CD4-positive, alpha-beta memory T cell (primary cell): ENCODE measurements around the gene DBNDD1. TPM values are rescaled to one million over a fixed set of nuclear protein-coding genes. Genes with fewer than 3 reads are reported as not detected.
"Not testable (repeated sequence)": the region's sequence is repeated elsewhere in the genome, so short reads cannot be mapped to it uniquely, and the experiment has no call there.

ENCODE experiments used
- CTCF ChIA-PET: fragments of 350-600 bp; sonication (Branson Sonifier 250); formaldehyde crosslinking; loops from one replicate; lab custom pipeline; 2021; ENCODE audit warnings: inconsistent platforms; ENCODE audit not compliant: partially characterized antibody; lab: Charles Lee
- POLR2A ChIA-PET: fragments of 350-600 bp; sonication (Branson Sonifier 250); formaldehyde crosslinking; loops from one replicate; lab custom pipeline; 2021; ENCODE audit not compliant: partially characterized antibody; lab: Charles Lee
- DNase-seq, 5 donors: peaks; one replicate each; pipeline versions ENCODE4 v3.0.0 to v3.0.0-alpha.2; 2020 to 2022; ENCODE audit warnings: mixed read lengths in 1 of 5
- H3K27ac ChIP-seq: one replicate; pipeline ENCODE4 v1.7.0; 2013; ENCODE audit warnings: low read depth, low read length
- H3K27me3 ChIP-seq: 2 replicates; pipeline ENCODE4 v1.7.0; 2013; ENCODE audit warnings: mild to moderate bottlenecking, low read length, moderate library complexity; ENCODE audit not compliant: insufficient read depth
- H3K36me3 ChIP-seq: 2 replicates; pipeline ENCODE4 v1.7.0; 2013; ENCODE audit warnings: mild to moderate bottlenecking, low read length, moderate library complexity; ENCODE audit not compliant: insufficient read depth
- H3K4me1 ChIP-seq: 2 replicates; pipeline ENCODE4 v1.7.0; 2013; ENCODE audit warnings: mild to moderate bottlenecking, low read length, moderate library complexity; ENCODE audit not compliant: insufficient read depth
- H3K4me3 ChIP-seq, 2 donors: one replicate each; pipeline ENCODE4 v1.7.0; 2013; ENCODE audit warnings: low read length in 2 of 2, mild to moderate bottlenecking in 1 of 2
- H3K9me3 ChIP-seq, 2 donors: one replicate each; pipeline ENCODE4 v1.7.0; 2013; ENCODE audit warnings: low read length in 2 of 2, control low read depth in 1 of 2; ENCODE audit not compliant: control insufficient read depth in 1 of 2
- H3K27ac Mint-ChIP-seq, 7 donors: one replicate each; pipeline ENCODE4 v1.8.0; 2020 to 2021; ENCODE audit warnings: mixed read lengths in 7 of 7, mild to moderate bottlenecking in 6 of 7, inconsistent platforms in 3 of 7, moderate library complexity in 3 of 7
- H3K27me3 Mint-ChIP-seq, 2 donors: one replicate each; pipeline ENCODE4 v1.8.0; 2020 to 2021; ENCODE audit warnings: mixed read lengths in 2 of 2
- H3K36me3 Mint-ChIP-seq, 2 donors: one replicate each; pipeline ENCODE4 v1.8.0; 2020 to 2021; ENCODE audit warnings: mixed read lengths in 2 of 2, inconsistent platforms in 1 of 2, mild to moderate bottlenecking in 1 of 2
- H3K4me1 Mint-ChIP-seq, 4 donors: one replicate each; pipeline ENCODE4 v1.8.0; 2020 to 2021; ENCODE audit warnings: mixed read lengths in 4 of 4, mild to moderate bottlenecking in 1 of 4
- H3K4me3 Mint-ChIP-seq, 8 donors: one replicate each; pipeline ENCODE4 v1.8.0; 2020 to 2021; ENCODE audit warnings: mixed read lengths in 8 of 8, mild to moderate bottlenecking in 7 of 8, moderate library complexity in 6 of 8, inconsistent platforms in 3 of 8
- H3K9me3 Mint-ChIP-seq, 8 donors: one replicate each; pipeline ENCODE4 v1.8.0; 2020 to 2021; ENCODE audit warnings: mixed read lengths in 8 of 8, mild to moderate bottlenecking in 5 of 8, inconsistent platforms in 3 of 8, moderate library complexity in 1 of 8
- intact Hi-C: fragments of 100-400 bp; cut with micrococcal nuclease; formaldehyde crosslinking; loops from one replicate; pipeline ENCODE4 v1.15.1; 2023
- polyA plus RNA-seq, 2 donors: library from polyadenylated mRNA; unstranded; fragments of 300-500 nt; fragmentation: Illumina TruSeq; gene quantifications; one replicate each; pipeline ENCODE4 v1.2.3, GENCODE V29; 2021
- total RNA-seq, 2 experiments: library from RNA; stranded (reverse); gene quantifications; one replicate each; pipeline ENCODE4 v1.2.3, GENCODE V29; 2021

The DBNDD1 gene
- total and polyA plus RNA-seq, 4 experiments from 2014 or later, result 0.61 to 3.7 (median 0.94) TPM

DNA sequence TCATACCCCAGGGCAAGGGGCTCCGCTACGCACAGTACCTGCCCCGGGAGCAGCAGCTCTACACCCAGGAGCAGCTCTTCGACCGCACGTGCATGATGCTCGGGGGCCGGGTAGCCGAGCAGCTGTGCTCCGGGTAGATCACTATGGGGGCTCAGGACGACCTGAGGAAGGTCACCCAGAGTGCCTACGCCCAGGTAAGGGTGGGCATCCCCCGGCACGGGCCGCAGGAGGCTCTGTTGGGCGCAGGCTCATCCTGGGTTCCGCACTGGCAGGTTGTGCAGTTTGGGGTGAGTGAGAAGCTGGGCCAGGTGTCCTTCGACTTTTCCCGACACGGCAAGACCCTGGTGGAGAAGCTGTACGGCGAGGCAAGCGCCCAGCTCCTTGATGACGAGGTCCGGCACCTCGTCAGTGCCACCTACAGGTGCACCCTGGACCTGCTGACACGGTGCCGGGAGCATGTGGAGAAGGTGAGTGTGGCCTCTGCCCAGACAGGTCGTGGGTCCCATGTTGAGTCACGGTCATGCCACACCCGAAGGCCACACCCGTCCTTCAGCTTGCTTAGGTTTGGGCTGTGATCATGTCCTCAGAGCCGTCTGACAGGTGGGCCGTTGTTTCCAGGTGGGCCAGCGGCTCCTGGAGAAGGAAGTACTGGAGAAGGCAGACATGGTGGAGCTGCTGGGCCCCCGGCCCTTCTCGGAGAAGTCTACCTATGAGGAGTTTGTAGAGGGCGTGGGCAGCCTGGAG lies 19.3 kb downstream of the DBNDD1 start:
- Mint-ChIP-seq H3K4me3 (no peak overlapping the region), H3K9me3 (peaks cover 0 to 11% (median 0%) of the 10 kb centered on the region in 8 donors), H3K27ac (peak overlapping the region in 2 of 7 donors; percentile 53 to 76), H3K36me3 (peaks cover 3 to 16% of the 10 kb centered on the region in 2 donors), H3K27me3 (no peaks in the 10 kb centered on the region), H3K4me1 (peaks cover 0 to 11% (median 2%) of the 10 kb centered on the region in 4 donors)
- intact Hi-C loops, result no loop called here
- H3K4me1 ChIP-seq, result no peaks in the 10 kb centered on the region
- no peaks in the 10 kb centered on the region for H3K27me3 ChIP-seq
- POLR2A ChIA-PET, result no interaction called here
- no peaks in the 10 kb centered on the region for H3K9me3 ChIP-seq
- no peak for DNase-seq
- H3K4me3 ChIP-seq, result no peak overlapping the region
- H3K36me3 ChIP-seq, result peaks cover 9% of the 10 kb centered on the region
- no peak overlapping the region for H3K27ac ChIP-seq
- CTCF ChIA-PET, result no interaction called here

DNA sequence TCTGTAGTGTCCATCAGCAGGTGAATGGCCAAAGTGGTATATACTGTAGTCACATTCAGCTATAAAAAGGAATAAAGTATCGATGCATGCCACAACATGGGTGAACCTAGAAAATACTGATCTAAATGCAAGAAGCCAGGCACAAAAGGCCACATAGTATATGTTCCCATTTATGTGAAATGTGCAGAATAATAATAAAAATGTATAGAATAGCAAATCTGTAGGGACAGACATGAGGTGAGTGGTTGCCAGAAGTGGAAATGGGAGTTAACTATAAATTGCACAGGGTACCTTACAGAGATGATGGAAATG lies 23.1 kb downstream of the DBNDD1 start:
- Mint-ChIP-seq H3K27me3 (no peaks in the 10 kb centered on the region), H3K4me1 (peaks cover 0 to 17% (median 2%) of the 10 kb centered on the region in 4 donors), H3K9me3 (peaks cover 0 to 16% (median 0%) of the 10 kb centered on the region in 8 donors), H3K4me3 (peak overlapping the region in 1 of 8 donors; percentile 71), H3K27ac (peak overlapping the region in 6 of 7 donors; percentile 22 to 98 (median 53)), H3K36me3 (peaks cover 29 to 44% of the 10 kb centered on the region in 2 donors)
- ChIA-PET CTCF (no interaction called here), POLR2A (no interaction called here)
- Histone ChIP-seq H3K4me3 (no peak overlapping the region), H3K27ac (no peak overlapping the region), H3K9me3 (no peaks in the 10 kb centered on the region), H3K36me3 (peaks cover 39% of the 10 kb centered on the region), H3K4me1 (no peaks in the 10 kb centered on the region), H3K27me3 (no peaks in the 10 kb centered on the region)
- DNase-seq, result no peak
- intact Hi-C loops, result no loop called here

DNA sequence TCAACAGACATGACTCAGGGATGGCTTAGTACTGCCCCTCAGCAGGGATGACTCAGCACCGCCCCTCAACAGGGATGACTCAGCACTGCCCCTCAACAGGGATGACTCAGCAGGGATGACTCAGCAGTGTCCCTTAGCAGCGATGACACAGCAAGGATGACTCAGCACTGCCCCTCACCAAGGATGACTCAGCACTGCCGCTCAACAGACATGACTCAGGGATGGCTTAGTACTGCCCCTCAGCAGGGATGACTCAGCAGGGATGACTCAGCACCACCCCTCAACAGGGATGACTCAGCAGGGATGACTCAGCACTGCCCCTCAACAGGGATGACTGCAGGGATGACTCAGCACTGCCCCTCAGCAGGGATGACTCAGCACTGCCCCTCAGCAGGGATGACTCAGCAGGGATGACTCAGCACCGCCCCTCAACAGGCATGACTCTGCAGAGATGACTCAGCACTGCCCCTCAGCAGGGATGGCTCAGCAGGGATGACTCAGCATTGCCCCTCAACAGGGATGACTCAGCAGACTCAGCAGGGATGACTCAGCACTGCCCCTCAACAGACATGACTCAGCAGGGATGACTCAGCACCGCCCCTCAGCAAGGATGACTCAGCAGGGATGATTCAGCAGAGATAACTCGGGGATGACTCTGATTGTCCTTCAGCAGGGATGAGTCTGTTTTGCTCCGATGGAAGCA lies 23.6 kb downstream of the DBNDD1 start:
- H3K4me1 ChIP-seq, POLR2A ChIA-PET, CTCF ChIA-PET, intact Hi-C loops, H3K27me3 ChIP-seq, H3K27me3 Mint-ChIP-seq, H3K9me3 ChIP-seq, H3K4me3 ChIP-seq, H3K27ac ChIP-seq: not testable (repeated sequence)
- DNase-seq, result peak in 3 of 5 donors; percentile 7 to 74 (median 20)
- Mint-ChIP-seq H3K4me3 (peak overlapping the region in 2 of 8 donors; percentile 35 to 71), H3K27ac (peak overlapping the region; percentile 22 to 98 (median 81)), H3K36me3 (peaks cover 29 to 47% of the 10 kb centered on the region in 2 donors), H3K9me3 (peaks cover 0 to 16% (median 0%) of the 10 kb centered on the region in 8 donors), H3K4me1 (peaks cover 0 to 17% (median 2%) of the 10 kb centered on the region in 4 donors)
- H3K36me3 ChIP-seq, result peaks cover 41% of the 10 kb centered on the region

DNA sequence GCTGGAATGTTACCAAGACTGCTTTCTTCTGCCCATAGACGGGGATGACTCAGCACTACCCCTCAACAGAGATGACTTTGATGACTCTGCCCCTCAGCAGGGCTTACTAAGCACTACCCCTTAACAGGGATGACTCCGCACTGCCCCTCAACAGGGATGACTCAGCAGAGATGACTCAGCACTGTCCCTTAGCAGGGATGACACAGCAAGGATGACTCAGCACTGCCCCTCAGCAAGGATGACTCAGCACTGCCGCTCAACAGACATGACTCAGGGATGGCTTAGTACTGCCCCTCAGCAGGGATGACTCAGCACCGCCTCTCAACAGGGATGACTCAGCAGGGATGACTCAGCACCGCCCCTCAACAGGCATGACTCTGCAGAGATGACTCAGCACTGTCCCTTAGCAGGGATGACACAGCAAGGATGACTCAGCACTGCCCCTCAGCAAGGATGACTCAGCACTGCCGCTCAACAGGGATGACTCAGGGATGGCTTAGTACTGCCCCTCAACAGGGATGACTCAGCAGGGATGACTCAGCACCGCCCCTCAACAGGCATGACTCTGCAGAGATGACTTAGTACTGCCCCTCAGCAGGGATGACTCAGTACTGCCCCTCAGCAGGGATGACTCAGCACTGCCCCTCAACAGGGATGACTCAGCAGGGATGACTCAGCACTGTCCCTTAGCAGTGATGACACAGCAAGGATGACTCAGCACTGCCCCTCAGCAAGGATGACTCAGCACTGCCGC lies 24.4 kb downstream of the DBNDD1 start:
- H3K9me3 Mint-ChIP-seq, result peaks cover 0 to 16% (median 0%) of the 10 kb centered on the region in 8 donors
- H3K4me3 ChIP-seq, H3K27me3 ChIP-seq, H3K27ac ChIP-seq, CTCF ChIA-PET, H3K4me1 ChIP-seq, intact Hi-C loops, H3K27me3 Mint-ChIP-seq, POLR2A ChIA-PET, H3K9me3 ChIP-seq: not testable (repeated sequence)
- peaks cover 0 to 17% (median 2%) of the 10 kb centered on the region in 4 donors for H3K4me1 Mint-ChIP-seq
- peaks cover 29 to 50% of the 10 kb centered on the region in 2 donors for H3K36me3 Mint-ChIP-seq
- H3K36me3 ChIP-seq, result peaks cover 41% of the 10 kb centered on the region
- H3K4me3 Mint-ChIP-seq, result peak overlapping the region in 3 of 8 donors; percentile 8 to 71 (median 35)
- DNase-seq, result peak in 4 of 5 donors; percentile 10 to 76 (median 16)
- H3K27ac Mint-ChIP-seq, result peak overlapping the region; percentile 46 to 98 (median 83)

DNA sequence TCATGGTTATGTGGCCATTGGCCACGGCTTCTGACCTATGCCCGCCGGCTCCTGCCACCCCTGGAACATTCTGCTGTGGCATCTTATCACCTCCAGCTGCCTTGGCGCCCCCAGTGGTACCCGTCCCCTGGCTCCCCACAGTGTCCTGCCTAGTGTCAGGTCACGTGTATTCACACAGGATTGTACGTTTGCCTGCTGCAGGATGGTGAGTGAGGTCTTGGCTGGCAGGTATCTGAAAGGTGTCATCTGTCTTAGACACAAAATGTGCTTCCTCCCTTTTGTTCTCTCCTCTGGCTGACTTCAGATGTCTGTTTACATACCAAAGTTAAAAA lies 24.9 kb downstream of the DBNDD1 start:
- intact Hi-C loops, result no loop called here
- ChIA-PET CTCF (no interaction called here), POLR2A (no interaction called here)
- H3K4me1 Mint-ChIP-seq, result peaks cover 0 to 17% (median 2%) of the 10 kb centered on the region in 4 donors
- Histone ChIP-seq H3K27me3 (no peaks in the 10 kb centered on the region), H3K9me3 (no peaks in the 10 kb centered on the region), H3K36me3 (peaks cover 41% of the 10 kb centered on the region), H3K4me1 (no peaks in the 10 kb centered on the region), H3K27ac (no peak overlapping the region), H3K4me3 (no peak overlapping the region)
- no peaks in the 10 kb centered on the region for H3K27me3 Mint-ChIP-seq
- peak overlapping the region in 1 of 8 donors; percentile 71 for H3K4me3 Mint-ChIP-seq
- DNase-seq, result no peak
- peak overlapping the region in 6 of 7 donors; percentile 4 to 98 (median 70) for H3K27ac Mint-ChIP-seq
- peaks cover 0 to 16% (median 0%) of the 10 kb centered on the region in 8 donors for H3K9me3 Mint-ChIP-seq
- H3K36me3 Mint-ChIP-seq, result peaks cover 29 to 50% of the 10 kb centered on the region in 2 donors

DNA sequence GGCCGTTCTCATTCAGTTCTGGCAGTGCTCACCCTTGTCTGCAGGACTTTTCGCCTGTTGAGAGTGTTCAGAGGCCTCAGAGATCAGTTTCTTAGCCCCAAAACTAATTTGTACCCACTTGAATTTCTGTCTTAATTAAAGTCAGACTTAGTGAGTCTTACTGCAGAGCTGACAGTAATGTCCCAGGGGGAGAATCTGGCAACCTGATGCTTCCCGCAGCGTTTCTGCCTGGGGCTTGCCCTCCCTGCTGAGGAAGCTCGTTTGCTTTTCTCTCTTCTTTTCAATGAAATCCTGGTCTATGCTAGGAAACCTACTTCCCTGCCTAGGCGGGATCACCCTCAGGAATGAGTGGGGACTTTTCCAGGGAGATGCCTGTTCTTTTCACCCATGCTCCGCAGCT lies 25.3 kb downstream of the DBNDD1 start:
- CTCF ChIA-PET, result no interaction called here
- H3K9me3 Mint-ChIP-seq, result peaks cover 0 to 16% (median 0%) of the 10 kb centered on the region in 8 donors
- Histone ChIP-seq H3K27ac (no peak overlapping the region), H3K4me3 (no peak overlapping the region), H3K27me3 (no peaks in the 10 kb centered on the region), H3K36me3 (peaks cover 40% of the 10 kb centered on the region), H3K4me1 (no peaks in the 10 kb centered on the region), H3K9me3 (no peaks in the 10 kb centered on the region)
- H3K27ac Mint-ChIP-seq, result peak overlapping the region in 3 of 7 donors; percentile 4 to 98 (median 85)
- no peak overlapping the region for H3K4me3 Mint-ChIP-seq
- no peak for DNase-seq
- H3K27me3 Mint-ChIP-seq, result no peaks in the 10 kb centered on the region
- H3K36me3 Mint-ChIP-seq, result peaks cover 29 to 53% of the 10 kb centered on the region in 2 donors
- intact Hi-C loops, result no loop called here
- peaks cover 0 to 17% (median 2%) of the 10 kb centered on the region in 4 donors for H3K4me1 Mint-ChIP-seq
- POLR2A ChIA-PET, result no interaction called here

DNA sequence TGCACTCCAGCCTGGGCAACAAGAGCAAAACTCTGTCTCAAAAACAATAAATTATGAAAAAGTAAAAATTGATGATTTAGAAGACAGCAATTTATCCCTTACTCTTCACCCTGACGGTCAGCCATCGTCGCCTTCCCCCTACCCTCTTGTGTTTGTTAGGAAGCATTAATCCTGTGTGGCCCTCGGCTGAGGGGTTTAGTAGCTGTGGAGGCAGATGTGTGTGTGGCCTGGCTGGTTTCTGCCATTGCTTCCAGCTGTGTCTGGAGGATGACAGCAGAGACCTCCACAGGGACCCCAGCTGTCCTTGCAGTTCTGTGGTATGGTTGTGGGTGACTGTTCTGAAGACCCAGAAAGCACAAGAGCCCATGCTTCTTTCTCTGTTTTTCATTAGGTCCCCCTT lies 25.9 kb downstream of the DBNDD1 start:
- ChIA-PET CTCF (no interaction called here), POLR2A (no interaction called here)
- H3K36me3 ChIP-seq, result peaks cover 42% of the 10 kb centered on the region
- no peaks in the 10 kb centered on the region for H3K9me3 ChIP-seq
- Mint-ChIP-seq H3K4me3 (no peak overlapping the region), H3K36me3 (peaks cover 29 to 58% of the 10 kb centered on the region in 2 donors), H3K4me1 (peaks cover 0 to 17% (median 2%) of the 10 kb centered on the region in 4 donors), H3K27me3 (no peaks in the 10 kb centered on the region), H3K27ac (peak overlapping the region in 2 of 7 donors; percentile 10 to 98), H3K9me3 (peaks cover 0 to 16% (median 0%) of the 10 kb centered on the region in 8 donors)
- H3K27me3 ChIP-seq, result no peaks in the 10 kb centered on the region
- intact Hi-C loops, result no loop called here
- H3K27ac ChIP-seq, result no peak overlapping the region
- no peak overlapping the region for H3K4me3 ChIP-seq
- H3K4me1 ChIP-seq, result no peaks in the 10 kb centered on the region
- no peak for DNase-seq
